ENCODE results near the gene HIRIP3.

Gene HIRIP3

DNA sequence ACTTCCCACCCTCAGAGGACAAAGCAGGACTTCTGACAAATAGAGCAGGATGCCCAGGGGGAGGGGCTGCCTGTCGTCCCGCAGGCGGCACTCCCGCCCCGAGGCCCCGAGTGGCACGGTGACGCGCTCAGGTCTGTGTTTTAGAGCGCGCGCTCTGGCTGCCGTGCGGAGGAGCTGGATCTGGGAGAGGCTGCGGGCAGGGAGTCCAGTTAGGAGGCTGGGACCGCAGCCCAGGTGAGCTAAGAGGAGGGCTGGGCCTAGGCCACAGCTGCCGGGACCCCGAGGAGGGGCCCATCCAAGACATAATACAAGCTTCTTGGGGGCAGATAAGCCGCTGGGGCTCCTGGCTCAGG is 9.0 kb upstream of the HIRIP3 start:
- Histone ChIP-seq H3K79me1 (ENCODE audit: low read length) (no peaks in the 10 kb centered on the region), H3K4me2 (ENCODE audit: low read length) (no peak overlapping the region), H2BK5ac (ENCODE audit: low read length) (no peak overlapping the region), H3K27ac (ENCODE audit: low read depth, low read length) (no peak overlapping the region), H3K36me3 (ENCODE audit: control insufficient read depth, insufficient read depth, low read length) (peaks cover 2% of the 10 kb centered on the region), H3K9ac (ENCODE audit: low read length) (no peak overlapping the region), H3K4me1 (ENCODE audit: control insufficient read depth, low read depth, low read length) (no peaks in the 10 kb centered on the region), H2BK120ac (ENCODE audit: low read depth, low read length) (no peak overlapping the region), H3K18ac (ENCODE audit: low read length) (no peak overlapping the region), H3K79me2 (ENCODE audit: control insufficient read depth, insufficient read depth, low read length) (no peaks in the 10 kb centered on the region), H3K23ac (ENCODE audit: low read length) (no peak overlapping the region), H3K56ac (ENCODE audit: low read length) (no peak overlapping the region), H4K5ac (ENCODE audit: low read length) (no peak overlapping the region), H3K4me3 (ENCODE audit: low read length) (no peak overlapping the region), H3K4ac (ENCODE audit: low read depth, low read length) (no peak overlapping the region), H4K8ac (ENCODE audit: low read depth, low read length) (no peak overlapping the region), H2BK15ac (replicated peaks; ENCODE audit: low read depth) (no peak overlapping the region), H3K27me3 (ENCODE audit: insufficient read depth, low read length, poor library complexity) (no peaks in the 10 kb centered on the region), H2AK5ac (ENCODE audit: low read length) (no peak overlapping the region)
- WGBS (ENCODE audit: extremely low coverage, insufficient coverage, low lambda C conversion rate) = no CpG with 5 or more reads among the region's 19 CpGs
- DNase-seq = no peak

GRCh38 chr16:30003670-30004423 is 8.4 kb upstream of the HIRIP3 start:
- Histone ChIP-seq H3K79me1 (ENCODE audit: low read length) (peaks cover 1% of the 10 kb centered on the region), H3K79me2 (ENCODE audit: control insufficient read depth, insufficient read depth, low read length) (no peaks in the 10 kb centered on the region), H3K4me3 (ENCODE audit: low read length) (no peak overlapping the region), H3K36me3 (ENCODE audit: control insufficient read depth, insufficient read depth, low read length) (peaks cover 2% of the 10 kb centered on the region), H3K4me2 (ENCODE audit: low read length) (no peak overlapping the region), H3K23ac (ENCODE audit: low read length) (no peak overlapping the region), H3K56ac (ENCODE audit: low read length) (no peak overlapping the region), H4K5ac (ENCODE audit: low read length) (no peak overlapping the region), H2BK120ac (ENCODE audit: low read depth, low read length) (no peak overlapping the region), H3K9ac (ENCODE audit: low read length) (no peak overlapping the region), H2BK15ac (replicated peaks; ENCODE audit: low read depth) (no peak overlapping the region), H3K4me1 (ENCODE audit: control insufficient read depth, low read depth, low read length) (no peaks in the 10 kb centered on the region), H4K8ac (ENCODE audit: low read depth, low read length) (no peak overlapping the region), H3K4ac (ENCODE audit: low read depth, low read length) (no peak overlapping the region), H3K27me3 (ENCODE audit: insufficient read depth, low read length, poor library complexity) (no peaks in the 10 kb centered on the region), H3K27ac (ENCODE audit: low read depth, low read length) (no peak overlapping the region), H2AK5ac (ENCODE audit: low read length) (no peak overlapping the region), H2BK5ac (ENCODE audit: low read length) (no peak overlapping the region), H3K18ac (ENCODE audit: low read length) (no peak overlapping the region)
- no CpG with 5 or more reads among the region's 17 CpGs for WGBS (ENCODE audit: extremely low coverage, insufficient coverage, low lambda C conversion rate)
- no peak for DNase-seq

GRCh38 chr16:30002614-30003346 is 7.4 kb upstream of the HIRIP3 start:
- DNase-seq = no peak
- Histone ChIP-seq H2BK5ac (ENCODE audit: low read length) (no peak overlapping the region), H3K79me1 (ENCODE audit: low read length) (peaks cover 1% of the 10 kb centered on the region), H3K4me2 (ENCODE audit: low read length) (no peak overlapping the region), H3K4me1 (ENCODE audit: control insufficient read depth, low read depth, low read length) (no peaks in the 10 kb centered on the region), H2AK5ac (ENCODE audit: low read length) (no peak overlapping the region), H3K27me3 (ENCODE audit: insufficient read depth, low read length, poor library complexity) (no peaks in the 10 kb centered on the region), H3K56ac (ENCODE audit: low read length) (no peak overlapping the region), H3K9ac (ENCODE audit: low read length) (no peak overlapping the region), H3K18ac (ENCODE audit: low read length) (no peak overlapping the region), H2BK120ac (ENCODE audit: low read depth, low read length) (no peak overlapping the region), H3K4ac (ENCODE audit: low read depth, low read length) (no peak overlapping the region), H3K79me2 (ENCODE audit: control insufficient read depth, insufficient read depth, low read length) (no peaks in the 10 kb centered on the region), H3K36me3 (ENCODE audit: control insufficient read depth, insufficient read depth, low read length) (peaks cover 2% of the 10 kb centered on the region), H4K5ac (ENCODE audit: low read length) (no peak overlapping the region), H3K23ac (ENCODE audit: low read length) (no peak overlapping the region), H3K27ac (ENCODE audit: low read depth, low read length) (no peak overlapping the region), H2BK15ac (replicated peaks; ENCODE audit: low read depth) (no peak overlapping the region), H4K8ac (ENCODE audit: low read depth, low read length) (no peak overlapping the region), H3K4me3 (ENCODE audit: low read length) (no peak overlapping the region)
- WGBS (ENCODE audit: extremely low coverage, insufficient coverage, low lambda C conversion rate) = no CpG with 5 or more reads among the region's 19 CpGs

DNA sequence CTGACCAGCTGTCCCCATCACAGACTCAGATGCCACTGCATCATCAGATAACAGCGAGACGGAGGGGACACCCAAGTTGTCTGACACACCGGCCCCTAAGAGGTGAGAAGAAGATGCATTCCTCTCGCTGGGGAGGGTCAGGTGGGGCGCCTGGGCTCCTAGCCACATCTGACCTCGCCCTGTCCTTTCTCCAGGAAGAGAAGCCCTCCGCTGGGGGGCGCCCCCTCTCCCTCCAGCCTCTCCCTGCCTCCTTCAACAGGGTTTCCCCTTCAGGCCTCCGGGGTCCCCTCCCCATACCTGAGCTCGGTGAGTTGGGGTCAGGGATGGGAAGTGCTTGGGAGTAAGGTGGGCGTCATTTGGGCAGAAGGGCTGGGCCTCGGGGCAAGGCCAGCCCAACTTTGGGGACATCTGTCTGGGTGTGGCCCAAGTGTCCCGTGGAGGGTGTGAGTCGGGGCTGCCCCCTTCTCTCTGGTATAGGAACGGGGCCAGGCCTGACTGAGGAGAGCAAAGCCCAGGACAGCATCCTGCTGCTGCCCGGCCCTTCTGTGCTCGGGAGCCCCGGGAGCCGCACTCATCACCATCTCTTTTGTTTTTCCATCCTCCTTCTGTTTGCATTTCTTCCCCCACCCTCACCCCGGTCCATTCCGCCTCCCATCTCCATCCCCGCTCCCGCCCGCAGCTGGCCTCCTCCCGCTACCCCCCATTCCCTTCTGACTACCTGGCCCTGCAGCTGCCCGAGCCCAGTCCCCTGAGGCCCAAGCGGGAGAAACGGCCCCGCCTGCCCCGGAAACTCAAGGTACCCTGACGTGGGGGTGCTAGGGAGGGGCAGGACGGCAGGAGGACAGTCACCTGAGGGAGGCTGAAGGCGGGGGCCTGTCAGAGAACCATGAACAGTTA is 5.6 kb upstream of the HIRIP3 start:
- H2AK5ac ChIP-seq (ENCODE audit: low read length) = no peak overlapping the region
- no peak overlapping the region for H3K23ac ChIP-seq (ENCODE audit: low read length)
- peaks cover 5% of the 10 kb centered on the region for H3K79me1 ChIP-seq (ENCODE audit: low read length)
- no peak overlapping the region for H4K8ac ChIP-seq (ENCODE audit: low read depth, low read length)
- no peak overlapping the region for H3K27ac ChIP-seq (ENCODE audit: low read depth, low read length)
- H3K27me3 ChIP-seq (ENCODE audit: insufficient read depth, low read length, poor library complexity) = no peaks in the 10 kb centered on the region
- H2BK120ac ChIP-seq (ENCODE audit: low read depth, low read length) = no peak overlapping the region
- H3K4ac ChIP-seq (ENCODE audit: low read depth, low read length) = no peak overlapping the region
- no peak overlapping the region for H2BK15ac ChIP-seq (replicated peaks; ENCODE audit: low read depth)
- peaks cover 2% of the 10 kb centered on the region for H3K36me3 ChIP-seq (ENCODE audit: control insufficient read depth, insufficient read depth, low read length)
- H2BK5ac ChIP-seq (ENCODE audit: low read length) = no peak overlapping the region
- H3K4me2 ChIP-seq (ENCODE audit: low read length) = no peak overlapping the region
- H3K4me3 ChIP-seq (ENCODE audit: low read length) = no peak overlapping the region
- H3K9ac ChIP-seq (ENCODE audit: low read length) = no peak overlapping the region
- peaks cover 3% of the 10 kb centered on the region for H3K79me2 ChIP-seq (ENCODE audit: control insufficient read depth, insufficient read depth, low read length)
- no peak overlapping the region for H3K18ac ChIP-seq (ENCODE audit: low read length)
- H3K4me1 ChIP-seq (ENCODE audit: control insufficient read depth, low read depth, low read length) = no peaks in the 10 kb centered on the region
- no CpG with 5 or more reads among the region's 33 CpGs for whole genome bisulfite sequencing (ENCODE audit: extremely low coverage, insufficient coverage, low lambda C conversion rate)
- DNase-seq = no peak
- H3K56ac ChIP-seq (ENCODE audit: low read length) = peak overlapping the region; percentile 7
- no peak overlapping the region for H4K5ac ChIP-seq (ENCODE audit: low read length)

DNA sequence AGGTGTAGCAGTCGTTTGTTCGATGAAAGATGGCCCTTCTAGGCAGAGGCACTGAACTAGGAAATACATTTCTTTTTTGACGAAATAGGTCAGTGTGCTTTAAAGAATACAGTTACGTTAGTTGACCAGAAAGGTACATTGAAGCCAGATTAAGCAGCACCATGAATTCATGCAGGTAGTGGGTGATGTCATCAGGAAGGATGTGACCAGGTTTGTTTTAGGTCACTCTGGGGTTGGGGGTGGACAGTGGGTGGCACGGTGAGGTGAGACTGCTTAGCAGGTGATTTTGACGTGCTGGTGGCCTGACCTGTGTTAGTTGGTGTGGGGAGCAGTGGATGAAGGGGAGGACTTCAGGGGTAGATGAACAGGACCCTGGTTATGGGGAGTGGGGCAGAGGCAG is 4.2 kb upstream of the HIRIP3 start:
- no peak overlapping the region for H3K4me2 ChIP-seq (ENCODE audit: low read length)
- H3K4ac ChIP-seq (ENCODE audit: low read depth, low read length) = no peak overlapping the region
- no peak overlapping the region for H3K18ac ChIP-seq (ENCODE audit: low read length)
- peaks cover 2% of the 10 kb centered on the region for H3K36me3 ChIP-seq (ENCODE audit: control insufficient read depth, insufficient read depth, low read length)
- no peak overlapping the region for H4K5ac ChIP-seq (ENCODE audit: low read length)
- H2BK5ac ChIP-seq (ENCODE audit: low read length) = no peak overlapping the region
- H2BK15ac ChIP-seq (replicated peaks; ENCODE audit: low read depth) = no peak overlapping the region
- no peak overlapping the region for H3K9ac ChIP-seq (ENCODE audit: low read length)
- no peak overlapping the region for H3K27ac ChIP-seq (ENCODE audit: low read depth, low read length)
- H3K27me3 ChIP-seq (ENCODE audit: insufficient read depth, low read length, poor library complexity) = no peaks in the 10 kb centered on the region
- H3K79me2 ChIP-seq (ENCODE audit: control insufficient read depth, insufficient read depth, low read length) = peaks cover 3% of the 10 kb centered on the region
- no peak overlapping the region for H4K8ac ChIP-seq (ENCODE audit: low read depth, low read length)
- no peak for DNase-seq
- no peak overlapping the region for H3K23ac ChIP-seq (ENCODE audit: low read length)
- no peak overlapping the region for H3K4me3 ChIP-seq (ENCODE audit: low read length)
- H3K79me1 ChIP-seq (ENCODE audit: low read length) = peaks cover 5% of the 10 kb centered on the region
- H3K4me1 ChIP-seq (ENCODE audit: control insufficient read depth, low read depth, low read length) = peaks cover 2% of the 10 kb centered on the region
- no peak overlapping the region for H2AK5ac ChIP-seq (ENCODE audit: low read length)
- H3K56ac ChIP-seq (ENCODE audit: low read length) = no peak overlapping the region
- no peak overlapping the region for H2BK120ac ChIP-seq (ENCODE audit: low read depth, low read length)
- no CpG with 5 or more reads among the region's 6 CpGs for WGBS (ENCODE audit: extremely low coverage, insufficient coverage, low lambda C conversion rate)

Data from mesendoderm (in vitro differentiated cells).